ENCODE results near the gene PRKD1. TPM values are rescaled to one million over a fixed set of nuclear protein-coding genes. Genes with fewer than 3 reads are reported as not detected.

Gene PRKD1
- total RNA-seq, 4 donors from 2014 or later = 1.2 to 6.7 (median 2.3) TPM

DNA sequence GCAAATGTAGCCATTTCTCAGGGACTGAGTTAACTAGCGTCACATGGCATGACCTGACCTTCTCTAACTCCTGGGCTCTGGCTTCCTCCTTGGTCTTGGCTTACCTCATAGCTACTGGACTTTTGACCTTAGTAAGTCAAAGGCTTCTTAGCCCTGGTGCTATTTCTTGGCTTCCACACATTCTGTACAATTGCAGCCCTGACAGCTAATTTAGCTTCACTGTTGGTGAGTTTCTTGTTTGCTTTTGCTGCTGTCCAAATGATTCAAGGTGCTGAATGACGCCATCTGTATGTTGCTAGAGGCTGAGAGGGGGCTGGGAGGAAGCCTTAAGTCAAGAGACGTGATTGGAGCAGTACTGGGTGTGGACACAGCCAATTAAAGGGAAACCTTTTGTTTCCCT lies 202.7 kb downstream of the PRKD1 start:
- 62 to 75% methylated on average over 3 of the region's 3 CpGs for WGBS, 2 donors
- TF ChIP-seq, protein P1, sequence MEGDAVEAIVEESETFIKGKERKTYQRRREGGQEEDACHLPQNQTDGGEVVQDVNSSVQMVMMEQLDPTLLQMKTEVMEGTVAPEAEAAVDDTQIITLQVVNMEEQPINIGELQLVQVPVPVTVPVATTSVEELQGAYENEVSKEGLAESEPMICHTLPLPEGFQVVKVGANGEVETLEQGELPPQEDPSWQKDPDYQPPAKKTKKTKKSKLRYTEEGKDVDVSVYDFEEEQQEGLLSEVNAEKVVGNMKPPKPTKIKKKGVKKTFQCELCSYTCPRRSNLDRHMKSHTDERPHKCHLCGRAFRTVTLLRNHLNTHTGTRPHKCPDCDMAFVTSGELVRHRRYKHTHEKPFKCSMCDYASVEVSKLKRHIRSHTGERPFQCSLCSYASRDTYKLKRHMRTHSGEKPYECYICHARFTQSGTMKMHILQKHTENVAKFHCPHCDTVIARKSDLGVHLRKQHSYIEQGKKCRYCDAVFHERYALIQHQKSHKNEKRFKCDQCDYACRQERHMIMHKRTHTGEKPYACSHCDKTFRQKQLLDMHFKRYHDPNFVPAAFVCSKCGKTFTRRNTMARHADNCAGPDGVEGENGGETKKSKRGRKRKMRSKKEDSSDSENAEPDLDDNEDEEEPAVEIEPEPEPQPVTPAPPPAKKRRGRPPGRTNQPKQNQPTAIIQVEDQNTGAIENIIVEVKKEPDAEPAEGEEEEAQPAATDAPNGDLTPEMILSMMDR (IDR thresholded peaks at IDR 0.05) = no peak
- intact Hi-C loops (cut with DNase I; ENCODE audit: low total_unique reads) = no loop called here
- no peak overlapping the region for H3K4me3 ChIP-seq (ENCODE audit: low read depth, poor library complexity, severe bottlenecking)
- no peak for DNase-seq (ENCODE audit: low spot score in 2 of 2)

- 95 to 100% methylated on average over 1 of the region's 1 CpG for WGBS, 2 donors
- TF ChIP-seq, protein P1 (IDR thresholded peaks at IDR 0.05) = no peak
- no peak for TF ChIP-seq POLR2A (IDR thresholded peaks at IDR 0.05)
- intact Hi-C loops (cut with DNase I; ENCODE audit: low total_unique reads) = no loop called here
Observed at GRCh38 chr14:29722831-29723230, 204.8 kb downstream of the PRKD1 start.

GRCh38 chr14:29721586-29721985 lies 206.1 kb downstream of the PRKD1 start:
- intact Hi-C loops (cut with DNase I; ENCODE audit: low total_unique reads) = no loop called here
- WGBS, 2 donors = 53 to 62% methylated on average over 2 of the region's 2 CpGs
- no peak overlapping the region for H3K4me3 ChIP-seq (ENCODE audit: low read depth, poor library complexity, severe bottlenecking)
- no peak for DNase-seq (ENCODE audit: low spot score in 2 of 2)
- no peak for TF ChIP-seq POLR2A (IDR thresholded peaks at IDR 0.05)
- TF ChIP-seq, protein P1 (IDR thresholded peaks at IDR 0.05) = no peak

More at GRCh38 chr14:29722831-29723230, 204.8 kb downstream of the PRKD1 start:
- no peak overlapping the region for H3K4me3 ChIP-seq (ENCODE audit: low read depth, poor library complexity, severe bottlenecking)
- no peak for DNase-seq (ENCODE audit: low spot score in 2 of 2)

GRCh38 chr14:29717901-29718300 lies 209.7 kb downstream of the PRKD1 start:
- intact Hi-C loops (cut with DNase I; ENCODE audit: low total_unique reads) = no loop called here
- no peak for TF ChIP-seq POLR2A (IDR thresholded peaks at IDR 0.05)
- TF ChIP-seq, protein P1 (IDR thresholded peaks at IDR 0.05) = no peak
- 72 to 80% methylated on average over 5 of the region's 5 CpGs for WGBS, 2 donors
- H3K4me3 ChIP-seq (ENCODE audit: low read depth, poor library complexity, severe bottlenecking) = no peak overlapping the region
- no peak for DNase-seq (ENCODE audit: low spot score in 2 of 2)

DNA sequence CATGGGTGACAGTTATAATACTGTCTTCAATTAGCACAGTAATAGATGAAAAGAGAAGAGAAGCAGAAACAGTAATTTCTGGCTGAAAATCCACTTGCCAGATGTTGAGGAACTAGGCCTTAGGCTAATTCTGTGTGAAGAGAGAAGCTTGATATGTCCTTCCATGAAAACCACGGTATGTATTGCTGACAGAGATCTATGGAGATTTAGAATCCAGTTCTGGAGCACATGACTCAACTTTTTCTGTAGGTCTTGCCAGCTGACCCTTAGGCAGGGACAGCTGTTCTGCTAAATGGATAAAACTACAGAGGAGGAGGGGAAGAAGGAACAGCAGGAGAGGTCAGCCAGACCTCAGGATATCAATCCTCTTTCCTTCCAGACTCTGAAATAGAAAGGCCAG lies 211.5 kb downstream of the PRKD1 start:
- 18 to 29% methylated on average over 1 of the region's 1 CpG for WGBS, 2 donors
- DNase-seq (ENCODE audit: low spot score in 2 of 2) = no peak
- H3K4me3 ChIP-seq (ENCODE audit: low read depth, poor library complexity, severe bottlenecking) = no peak overlapping the region
- TF ChIP-seq, protein P1 (IDR thresholded peaks at IDR 0.05) = no peak
- TF ChIP-seq POLR2A (IDR thresholded peaks at IDR 0.05) = no peak
- intact Hi-C loops (cut with DNase I; ENCODE audit: low total_unique reads) = no loop called here

GRCh38 chr14:29712601-29713000 lies 215.0 kb downstream of the PRKD1 start:
- no peak for TF ChIP-seq POLR2A (IDR thresholded peaks at IDR 0.05)
- TF ChIP-seq, protein P1 (IDR thresholded peaks at IDR 0.05) = no peak
- DNase-seq (ENCODE audit: low spot score in 2 of 2) = no peak
- 84 to 97% methylated on average over 1 of the region's 1 CpG for WGBS, 2 donors
- intact Hi-C loops (cut with DNase I; ENCODE audit: low total_unique reads) = no loop called here
- H3K4me3 ChIP-seq (ENCODE audit: low read depth, poor library complexity, severe bottlenecking) = no peak overlapping the region
